Breast epithelium (tissue), 3 donors: ENCODE results near the gene DUSP22.

Experiments
- POLR2A ChIP-seq: fragments of 450-650 bp; IDR thresholded peaks from one replicate; pipeline ENCODE4 v1.6.1; 2016; ENCODE audit warnings: antibody characterized with exemption, mild to moderate bottlenecking, moderate library complexity
- POLR2AphosphoS5 ChIP-seq, 3 donors: sonication (generic); formaldehyde crosslinking; IDR thresholded peaks; one replicate each; pipeline ENCODE4 v1.6.1; 2017; ENCODE audit warnings: antibody characterized with exemption in 3 of 3
- TF ChIP-seq, protein P1 (sequence below), 3 donors: fragments of 450-650 bp; IDR thresholded peaks; one replicate each; pipeline ENCODE4 v1.5.1; 2016 to 2017; ENCODE audit warnings: antibody characterized with exemption in 3 of 3, mild to moderate bottlenecking in 3 of 3, moderate library complexity in 3 of 3

DNA sequence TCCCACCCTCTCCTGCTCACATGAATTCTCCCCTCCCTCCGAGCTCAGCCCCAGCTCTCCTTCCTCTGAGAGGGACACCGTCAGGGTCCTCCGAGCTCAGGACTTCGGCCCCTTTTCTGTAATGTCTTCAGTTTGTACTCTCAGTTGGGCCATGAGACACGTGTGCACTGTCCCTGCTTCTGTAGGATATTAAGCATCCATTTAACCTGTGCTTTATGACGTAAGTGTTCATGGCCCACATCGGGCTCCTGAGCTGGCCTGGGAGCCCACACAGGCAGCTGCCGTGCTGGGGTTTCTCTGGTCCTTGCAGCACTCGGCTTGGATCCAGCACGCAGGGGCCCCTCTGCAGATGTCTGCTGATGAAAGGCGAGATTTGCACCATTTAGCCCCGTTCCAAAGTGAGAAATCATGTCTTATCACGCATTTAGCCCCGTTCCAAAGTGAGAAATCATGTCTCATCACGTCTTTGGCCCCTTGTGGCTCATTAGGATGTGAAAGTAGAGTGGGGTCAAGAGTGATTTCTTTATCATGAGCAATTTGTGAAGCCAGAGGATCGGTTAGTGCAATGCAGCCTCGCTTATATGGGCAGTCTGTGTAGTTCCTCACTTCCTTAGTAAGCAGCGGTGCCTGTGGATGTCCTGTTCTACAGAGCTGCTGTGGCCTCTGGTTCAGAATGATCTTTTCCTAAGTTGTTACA is 25.3 kb downstream of the DUSP22 start:
- TF ChIP-seq, protein P1, sequence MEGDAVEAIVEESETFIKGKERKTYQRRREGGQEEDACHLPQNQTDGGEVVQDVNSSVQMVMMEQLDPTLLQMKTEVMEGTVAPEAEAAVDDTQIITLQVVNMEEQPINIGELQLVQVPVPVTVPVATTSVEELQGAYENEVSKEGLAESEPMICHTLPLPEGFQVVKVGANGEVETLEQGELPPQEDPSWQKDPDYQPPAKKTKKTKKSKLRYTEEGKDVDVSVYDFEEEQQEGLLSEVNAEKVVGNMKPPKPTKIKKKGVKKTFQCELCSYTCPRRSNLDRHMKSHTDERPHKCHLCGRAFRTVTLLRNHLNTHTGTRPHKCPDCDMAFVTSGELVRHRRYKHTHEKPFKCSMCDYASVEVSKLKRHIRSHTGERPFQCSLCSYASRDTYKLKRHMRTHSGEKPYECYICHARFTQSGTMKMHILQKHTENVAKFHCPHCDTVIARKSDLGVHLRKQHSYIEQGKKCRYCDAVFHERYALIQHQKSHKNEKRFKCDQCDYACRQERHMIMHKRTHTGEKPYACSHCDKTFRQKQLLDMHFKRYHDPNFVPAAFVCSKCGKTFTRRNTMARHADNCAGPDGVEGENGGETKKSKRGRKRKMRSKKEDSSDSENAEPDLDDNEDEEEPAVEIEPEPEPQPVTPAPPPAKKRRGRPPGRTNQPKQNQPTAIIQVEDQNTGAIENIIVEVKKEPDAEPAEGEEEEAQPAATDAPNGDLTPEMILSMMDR (IDR thresholded peaks at IDR 0.05) = no peak
- no peak for TF ChIP-seq POLR2AphosphoS5 (IDR thresholded peaks at IDR 0.05)
- TF ChIP-seq POLR2A = no peak
